Type B pancreatic cell (in vitro differentiated cells): ENCODE measurements around the gene ADAM10. TPM values are rescaled to one million over a fixed set of nuclear protein-coding genes. Genes with fewer than 3 reads are reported as not detected.

Experiments
- DNase-seq: peaks from one replicate; pipeline ENCODE4 v3.0.0; 2021; ENCODE audit warnings: mixed read lengths; ENCODE audit not compliant: unreplicated experiment; ENCODE audit errors: extremely low spot score
- H3K27ac Mint-ChIP-seq: 2 replicates; pipeline ENCODE4 v1.8.0; 2021; ENCODE audit warnings: mild to moderate bottlenecking, mixed read lengths
- H3K27me3 Mint-ChIP-seq: 2 replicates; pipeline ENCODE4 v1.8.0; 2021; ENCODE audit warnings: mixed read lengths
- H3K36me3 Mint-ChIP-seq: 2 replicates; pipeline ENCODE4 v1.8.0; 2021; ENCODE audit warnings: mixed read lengths
- H3K4me1 Mint-ChIP-seq: one replicate; pipeline ENCODE4 v1.8.0; 2021; ENCODE audit warnings: mixed read lengths; ENCODE audit not compliant: unreplicated experiment
- H3K4me3 Mint-ChIP-seq: 2 replicates; pipeline ENCODE4 v1.8.0; 2021; ENCODE audit warnings: mild to moderate bottlenecking, mixed read lengths
- H3K9me3 Mint-ChIP-seq: 2 replicates; pipeline ENCODE4 v1.8.0; 2021; ENCODE audit warnings: mixed read lengths
- total RNA-seq: library from RNA; stranded (reverse); gene quantifications from 2 replicates; pipeline ENCODE4 v1.2.1, GENCODE V29; 2021; ENCODE audit warnings: low replicate concordance
- TF ChIP-seq, protein P1 (sequence below): fragments of 200-600 bp; sonication (generic); conservative IDR thresholded peaks from 2 replicates; pipeline ENCODE4 v1.5.0; 2021; ENCODE audit warnings: antibody characterized with exemption, mild to moderate bottlenecking

ADAM10 gene
- total RNA-seq, 1 donor from 2014 or later: 228 TPM

DNA sequence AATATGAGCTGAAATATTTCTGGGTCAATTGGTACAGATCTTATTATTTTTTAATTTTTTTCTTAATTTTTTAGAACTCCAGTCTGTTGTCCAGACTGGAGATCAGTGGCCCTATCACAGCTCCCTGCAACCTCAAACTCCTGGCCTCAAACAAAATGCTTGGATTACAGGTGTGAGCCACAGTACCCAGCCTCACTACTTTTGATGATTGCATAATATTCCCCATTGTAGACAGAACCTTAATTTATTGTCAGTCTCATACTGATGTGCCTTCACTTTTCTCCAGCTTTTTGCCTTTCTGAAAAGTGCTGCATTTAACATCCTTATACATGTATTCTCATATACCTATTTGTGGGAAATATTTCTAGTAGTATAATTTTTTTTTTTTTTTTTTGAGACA lies 172.8 kb downstream of the ADAM10 start:
- H3K4me1 Mint-ChIP-seq: peaks cover 12% of the 10 kb centered on the region
- H3K27ac Mint-ChIP-seq: no peak overlapping the region
- H3K27me3 Mint-ChIP-seq: no peaks in the 10 kb centered on the region
- H3K4me3 Mint-ChIP-seq: no peak overlapping the region
- TF ChIP-seq, protein P1, sequence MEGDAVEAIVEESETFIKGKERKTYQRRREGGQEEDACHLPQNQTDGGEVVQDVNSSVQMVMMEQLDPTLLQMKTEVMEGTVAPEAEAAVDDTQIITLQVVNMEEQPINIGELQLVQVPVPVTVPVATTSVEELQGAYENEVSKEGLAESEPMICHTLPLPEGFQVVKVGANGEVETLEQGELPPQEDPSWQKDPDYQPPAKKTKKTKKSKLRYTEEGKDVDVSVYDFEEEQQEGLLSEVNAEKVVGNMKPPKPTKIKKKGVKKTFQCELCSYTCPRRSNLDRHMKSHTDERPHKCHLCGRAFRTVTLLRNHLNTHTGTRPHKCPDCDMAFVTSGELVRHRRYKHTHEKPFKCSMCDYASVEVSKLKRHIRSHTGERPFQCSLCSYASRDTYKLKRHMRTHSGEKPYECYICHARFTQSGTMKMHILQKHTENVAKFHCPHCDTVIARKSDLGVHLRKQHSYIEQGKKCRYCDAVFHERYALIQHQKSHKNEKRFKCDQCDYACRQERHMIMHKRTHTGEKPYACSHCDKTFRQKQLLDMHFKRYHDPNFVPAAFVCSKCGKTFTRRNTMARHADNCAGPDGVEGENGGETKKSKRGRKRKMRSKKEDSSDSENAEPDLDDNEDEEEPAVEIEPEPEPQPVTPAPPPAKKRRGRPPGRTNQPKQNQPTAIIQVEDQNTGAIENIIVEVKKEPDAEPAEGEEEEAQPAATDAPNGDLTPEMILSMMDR: no peak
- peaks cover 4% of the 10 kb centered on the region for H3K9me3 Mint-ChIP-seq
- no peak for DNase-seq
- no peaks in the 10 kb centered on the region for H3K36me3 Mint-ChIP-seq

GRCh38 chr15:58575045-58575786 lies 174.3 kb downstream of the ADAM10 start:
- peaks cover 4% of the 10 kb centered on the region for H3K9me3 Mint-ChIP-seq
- no peak overlapping the region for H3K4me3 Mint-ChIP-seq
- H3K4me1 Mint-ChIP-seq: peaks cover 12% of the 10 kb centered on the region
- H3K36me3 Mint-ChIP-seq: no peaks in the 10 kb centered on the region
- DNase-seq: no peak
- H3K27ac Mint-ChIP-seq: no peak overlapping the region
- H3K27me3 Mint-ChIP-seq: no peaks in the 10 kb centered on the region
- TF ChIP-seq, protein P1: no peak

- Mint-ChIP-seq H3K27me3 (no peaks in the 10 kb centered on the region), H3K4me1 (peaks cover 12% of the 10 kb centered on the region), H3K4me3 (no peak overlapping the region), H3K36me3 (no peaks in the 10 kb centered on the region), H3K27ac (no peak overlapping the region), H3K9me3 (peaks cover 4% of the 10 kb centered on the region)
- DNase-seq: no peak
- TF ChIP-seq, protein P1: no peak
These were observed 174.9 kb downstream of the ADAM10 start for GRCh38 chr15:58574631-58575030.

DNA sequence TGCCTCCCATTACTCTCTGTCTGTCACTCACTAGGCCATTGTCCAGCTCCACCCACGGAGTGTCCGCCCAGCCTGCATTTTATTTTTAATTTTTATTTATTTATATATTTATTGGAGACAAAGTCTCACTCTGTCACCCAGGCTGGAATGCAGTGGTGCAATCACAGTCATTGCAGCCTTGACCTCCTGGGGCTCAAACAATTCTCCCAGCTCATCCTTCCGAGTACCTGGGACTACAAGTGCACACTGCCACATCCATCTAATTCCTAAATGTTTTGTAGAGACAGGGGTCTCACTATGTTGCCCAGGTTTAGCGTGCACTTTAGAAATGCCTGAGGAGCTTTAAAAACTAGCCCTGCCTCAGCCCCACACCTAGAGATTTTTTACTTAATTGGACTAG lies 176.2 kb downstream of the ADAM10 start:
- no peak overlapping the region for H3K4me3 Mint-ChIP-seq
- peaks cover 17% of the 10 kb centered on the region for H3K4me1 Mint-ChIP-seq
- no peak for DNase-seq
- H3K9me3 Mint-ChIP-seq: peaks cover 9% of the 10 kb centered on the region
- TF ChIP-seq, protein P1: no peak
- H3K27me3 Mint-ChIP-seq: no peaks in the 10 kb centered on the region
- H3K27ac Mint-ChIP-seq: no peak overlapping the region
- H3K36me3 Mint-ChIP-seq: no peaks in the 10 kb centered on the region

DNA sequence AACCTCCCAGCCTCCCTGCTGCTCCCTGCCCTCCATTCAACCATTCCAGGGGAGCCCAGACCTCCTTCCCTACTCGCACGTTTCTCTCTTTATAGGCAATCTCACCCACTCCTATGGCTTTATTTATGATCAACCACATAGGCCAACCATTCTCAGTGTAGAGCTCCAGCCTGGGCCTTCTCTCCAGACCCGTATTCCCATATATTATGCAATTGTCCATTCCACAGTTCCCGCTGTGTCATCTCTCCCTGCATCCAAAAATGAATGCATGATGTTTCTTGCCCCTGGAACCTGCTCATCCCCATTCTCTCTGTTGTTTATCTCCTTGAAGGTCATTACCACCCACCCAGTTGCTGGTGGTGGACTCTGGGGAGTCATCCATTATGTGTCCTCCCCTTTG lies 177.0 kb downstream of the ADAM10 start:
- no peak for DNase-seq
- Mint-ChIP-seq H3K4me3 (no peak overlapping the region), H3K9me3 (peaks cover 9% of the 10 kb centered on the region), H3K27me3 (no peaks in the 10 kb centered on the region), H3K27ac (no peak overlapping the region), H3K4me1 (peaks cover 21% of the 10 kb centered on the region), H3K36me3 (no peaks in the 10 kb centered on the region)
- TF ChIP-seq, protein P1: no peak
